ENCODE measurements around the gene SERPINB1. TPM values are rescaled to one million over a fixed set of nuclear protein-coding genes. Genes with fewer than 3 reads are reported as not detected.
"Not testable (repeated sequence)": the region's sequence is repeated elsewhere in the genome, so short reads cannot be mapped to it uniquely, and the experiment has no call there.

SERPINB1 gene
- polyA plus RNA-seq, 1 donor from 2014 or later = 85.6 TPM

- Mint-ChIP-seq H3K27ac (peak overlapping the region in 2 of 3 donors; percentile 31 to 98), H3K4me1 (peaks cover 44 to 73% (median 64%) of the 10 kb centered on the region in 3 donors), H3K4me3 (peak overlapping the region in 1 of 4 donors; percentile 85)
- H3K27me3 Mint-ChIP-seq, H3K36me3 Mint-ChIP-seq, H3K9me3 Mint-ChIP-seq: not testable (repeated sequence)
These were observed 18.4 kb upstream of the SERPINB1 start for GRCh38 chr6:2859798-2860705.

GRCh38 chr6:2859185-2859700, 17.6 kb upstream of the SERPINB1 start:
- Mint-ChIP-seq H3K36me3 (peaks cover 3% of the 10 kb centered on the region), H3K27ac (peak overlapping the region; percentile 86 to 98 (median 94)), H3K27me3 (peaks cover 3% of the 10 kb centered on the region), H3K4me3 (peak overlapping the region; percentile 57 to 96 (median 79)), H3K9me3 (no peaks in the 10 kb centered on the region), H3K4me1 (peaks cover 47 to 76% (median 64%) of the 10 kb centered on the region in 3 donors)

- peak overlapping the region; percentile 86 to 98 (median 94) for H3K27ac Mint-ChIP-seq
- H3K36me3 Mint-ChIP-seq = peaks cover 3% of the 10 kb centered on the region
- H3K9me3 Mint-ChIP-seq = no peaks in the 10 kb centered on the region
- peaks cover 3% of the 10 kb centered on the region for H3K27me3 Mint-ChIP-seq
- peaks cover 53 to 72% (median 62%) of the 10 kb centered on the region in 3 donors for H3K4me1 Mint-ChIP-seq
- H3K4me3 Mint-ChIP-seq = peak overlapping the region; percentile 57 to 96 (median 79)
These were observed 16.1 kb upstream of the SERPINB1 start for GRCh38 chr6:2857580-2858337.

GRCh38 chr6:2857185-2857579, 15.5 kb upstream of the SERPINB1 start:
- Mint-ChIP-seq H3K36me3 (peaks cover 3% of the 10 kb centered on the region), H3K4me1 (peaks cover 48 to 66% (median 58%) of the 10 kb centered on the region in 3 donors), H3K4me3 (peak overlapping the region; percentile 57 to 96 (median 79)), H3K27me3 (peaks cover 3% of the 10 kb centered on the region), H3K27ac (peak overlapping the region; percentile 86 to 98 (median 94)), H3K9me3 (no peaks in the 10 kb centered on the region)

- H3K4me3 Mint-ChIP-seq = peak overlapping the region; percentile 66 to 85 (median 76)
- H3K36me3 Mint-ChIP-seq = no peaks in the 10 kb centered on the region
- H3K9me3 Mint-ChIP-seq = no peaks in the 10 kb centered on the region
- peaks cover 3% of the 10 kb centered on the region for H3K27me3 Mint-ChIP-seq
- H3K4me1 Mint-ChIP-seq = peaks cover 36 to 53% (median 46%) of the 10 kb centered on the region in 3 donors
- H3K27ac Mint-ChIP-seq = peak overlapping the region; percentile 92 to 99 (median 94)
These were observed 13.4 kb upstream of the SERPINB1 start for GRCh38 chr6:2855061-2855519.

- peaks cover 36 to 51% (median 46%) of the 10 kb centered on the region in 3 donors for H3K4me1 Mint-ChIP-seq
- H3K27ac Mint-ChIP-seq = peak overlapping the region; percentile 92 to 99 (median 94)
- H3K27me3 Mint-ChIP-seq = peaks cover 3% of the 10 kb centered on the region
- no peaks in the 10 kb centered on the region for H3K9me3 Mint-ChIP-seq
- H3K4me3 Mint-ChIP-seq = peak overlapping the region; percentile 66 to 85 (median 76)
- no peaks in the 10 kb centered on the region for H3K36me3 Mint-ChIP-seq
These were observed 12.8 kb upstream of the SERPINB1 start for GRCh38 chr6:2854396-2854982.

- Mint-ChIP-seq H3K4me3 (peak overlapping the region; percentile 66 to 85 (median 76)), H3K27ac (peak overlapping the region; percentile 92 to 99 (median 94)), H3K9me3 (peaks cover 2 to 4% (median 4%) of the 10 kb centered on the region in 3 donors), H3K36me3 (no peaks in the 10 kb centered on the region), H3K27me3 (no peaks in the 10 kb centered on the region), H3K4me1 (peaks cover 35 to 49% (median 47%) of the 10 kb centered on the region in 3 donors)
These were observed 12.2 kb upstream of the SERPINB1 start for GRCh38 chr6:2853769-2854395.

- Mint-ChIP-seq H3K27ac (peak overlapping the region; percentile 92 to 99 (median 94)), H3K4me3 (peak overlapping the region in 3 of 4 donors; percentile 66 to 85 (median 85)), H3K4me1 (peaks cover 38 to 49% (median 47%) of the 10 kb centered on the region in 3 donors)
- not testable (repeated sequence) for H3K9me3 Mint-ChIP-seq, H3K27me3 Mint-ChIP-seq, H3K36me3 Mint-ChIP-seq
These were observed 11.7 kb upstream of the SERPINB1 start for GRCh38 chr6:2853378-2853768.

GRCh38 chr6:2852921-2853322, 11.3 kb upstream of the SERPINB1 start:
- Mint-ChIP-seq H3K27me3 (no peaks in the 10 kb centered on the region), H3K4me3 (peak overlapping the region in 1 of 4 donors; percentile 74), H3K27ac (peak overlapping the region in 2 of 3 donors; percentile 69 to 99), H3K9me3 (peaks cover 2 to 6% (median 5%) of the 10 kb centered on the region in 3 donors), H3K4me1 (peaks cover 40 to 51% (median 48%) of the 10 kb centered on the region in 3 donors), H3K36me3 (no peaks in the 10 kb centered on the region)

GRCh38 chr6:2852514-2852855, 10.8 kb upstream of the SERPINB1 start:
- peaks cover 2 to 6% (median 5%) of the 10 kb centered on the region in 3 donors for H3K9me3 Mint-ChIP-seq
- peak overlapping the region in 2 of 3 donors; percentile 69 to 99 for H3K27ac Mint-ChIP-seq
- H3K27me3 Mint-ChIP-seq = no peaks in the 10 kb centered on the region
- H3K4me1 Mint-ChIP-seq = peaks cover 35 to 47% (median 45%) of the 10 kb centered on the region in 3 donors
- H3K36me3 Mint-ChIP-seq = no peaks in the 10 kb centered on the region
- no peak overlapping the region for H3K4me3 Mint-ChIP-seq

- Mint-ChIP-seq H3K9me3 (peaks cover 2 to 6% (median 5%) of the 10 kb centered on the region in 3 donors), H3K27ac (peak overlapping the region in 1 of 3 donors; percentile 99), H3K27me3 (no peaks in the 10 kb centered on the region), H3K36me3 (no peaks in the 10 kb centered on the region), H3K4me1 (peaks cover 35 to 44% (median 41%) of the 10 kb centered on the region in 3 donors), H3K4me3 (no peak overlapping the region)
These were observed 10.3 kb upstream of the SERPINB1 start for GRCh38 chr6:2851727-2852513.

GRCh38 chr6:2850538-2851113, 9.0 kb upstream of the SERPINB1 start:
- Mint-ChIP-seq H3K9me3 (peaks cover 2 to 6% (median 5%) of the 10 kb centered on the region in 3 donors), H3K4me3 (no peak overlapping the region), H3K27me3 (no peaks in the 10 kb centered on the region), H3K4me1 (peaks cover 42 to 47% (median 42%) of the 10 kb centered on the region in 3 donors), H3K27ac (peak overlapping the region in 1 of 3 donors; percentile 44), H3K36me3 (no peaks in the 10 kb centered on the region)

GRCh38 chr6:2848851-2849250, 7.2 kb upstream of the SERPINB1 start:
- Mint-ChIP-seq H3K4me3 (peak overlapping the region in 3 of 4 donors; percentile 16 to 85 (median 84)), H3K27me3 (no peaks in the 10 kb centered on the region), H3K27ac (peak overlapping the region; percentile 67 to 95 (median 91)), H3K4me1 (peaks cover 27 to 30% (median 29%) of the 10 kb centered on the region in 3 donors), H3K36me3 (no peaks in the 10 kb centered on the region), H3K9me3 (peaks cover 2 to 6% (median 5%) of the 10 kb centered on the region in 3 donors)
